K562 (cell line): ENCODE measurements around the gene CD151. TPM values are rescaled to one million over a fixed set of nuclear protein-coding genes. Genes with fewer than 3 reads are reported as not detected.
A peak's percentile ranks its signal among the peaks of the same experiment; 100 is the strongest.

Experiments
- ATAC-seq: fragments of 200-7000 bp; cut with Tn5 transposase; 3 replicates; pipeline ENCODE4 v1.9.1; 2020; ENCODE audit warnings: moderate library complexity
- BruUV-seq: library from RNA; stranded (reverse); fragments of 400-500 nt; replicated peaks from 2 replicates; lab custom pipeline; 2021; lab: Mats Ljungman, UMichigan
- CTCF ChIA-PET: fragments of 300-600 bp; formaldehyde crosslinking; extraction: SDS; loops from one replicate; lab custom pipeline; 2021; ENCODE audit warnings: low intra/inter-chr PET ratio; lab: Yijun Ruan, JAX
- POLR2A ChIA-PET: fragments of 300-600, 350-650 bp; sonication (Branson Sonifier 250); formaldehyde crosslinking; extraction: SDS; loops from one replicate; lab custom pipeline; 2021; ENCODE audit warnings: antibody characterized with exemption, inconsistent platforms; lab: Yijun Ruan, JAX
- DNase-seq, 4 experiments: peaks; one replicate each; pipeline versions ENCODE4 v3.0.0 to v3.0.0-alpha.2; 2011 to 2018; ENCODE audit warnings: low spot score in 3 of 4, mixed read lengths in 3 of 4; ENCODE audit errors: extremely low read depth in 1 of 4
- FAIRE-seq: peaks from 2 replicates; lab custom pipeline; 2011; peaks lifted over from hg19 to GRCh38; lab: Jason Lieb, UNC
- H2AFZ ChIP-seq: 2 replicates; pipeline ENCODE4 v1.6.0; 2011; ENCODE audit warnings: low read depth, low read length, control low read depth, inconsistent platforms
- H3K27ac ChIP-seq: fragments of 200-600 bp; 3 replicates; pipeline ENCODE4 v1.8.0; 2011; ENCODE audit warnings: low read depth, mild to moderate bottlenecking, control low read depth, inconsistent platforms, low read length, moderate library complexity, mixed read lengths; ENCODE audit errors: extremely low read depth
- H3K27me3 ChIP-seq, 2 experiments: fragments of 300-600 bp in 1 of 2; 2 replicates in 1 of 2; 3 replicates in 1 of 2; pipeline versions ENCODE4 v1.6.0 to v1.8.0; 2011; ENCODE audit warnings: inconsistent platforms in 2 of 2, low read length in 2 of 2, mild to moderate bottlenecking in 1 of 2, mixed read lengths in 1 of 2, moderate library complexity in 1 of 2; ENCODE audit not compliant: control insufficient read depth in 2 of 2, insufficient read depth in 2 of 2
- H3K36me3 ChIP-seq: fragments of 300-600 bp; 3 replicates; pipeline ENCODE4 v1.8.0; 2011; ENCODE audit warnings: mild to moderate bottlenecking, low read length, inconsistent platforms; ENCODE audit not compliant: control insufficient read depth, insufficient read depth
- H3K4me1 ChIP-seq, 2 experiments: fragments of 200-600 bp in 1 of 2; replicated peaks in 1 of 2; 2 replicates in 1 of 2; 3 replicates in 1 of 2; pipeline versions ENCODE4 v1.5.1 to v1.8.0; 2011; ENCODE audit warnings: inconsistent platforms in 2 of 2, low read length in 2 of 2, mild to moderate bottlenecking in 1 of 2, mixed read lengths in 1 of 2, moderate library complexity in 1 of 2; ENCODE audit not compliant: control insufficient read depth in 2 of 2, insufficient read depth in 2 of 2
- H3K4me2 ChIP-seq: 2 replicates; pipeline ENCODE4 v1.6.1; 2011; ENCODE audit warnings: low read length, control low read depth, inconsistent platforms, mixed read lengths; ENCODE audit not compliant: insufficient read depth
- H3K4me3 ChIP-seq: fragments of 200-600 bp; sonication (generic), shearing (Covaris generic); 2 replicates; pipeline ENCODE4 v1.5.1; 2016; ENCODE audit warnings: control low read depth, inconsistent platforms
- H3K79me2 ChIP-seq: fragments of 200-600 bp; 3 replicates; pipeline ENCODE4 v1.8.0; 2011; ENCODE audit warnings: low read length, inconsistent platforms; ENCODE audit not compliant: control insufficient read depth, insufficient read depth
- H3K9ac ChIP-seq, 2 experiments: 2 replicates each; pipeline versions ENCODE4 v1.6.0 to v1.6.1; 2011; ENCODE audit warnings: low read depth in 2 of 2, low read length in 2 of 2, control low read depth in 1 of 2, inconsistent platforms in 1 of 2, mild to moderate bottlenecking in 1 of 2, mixed read lengths in 1 of 2; ENCODE audit not compliant: insufficient read depth in 1 of 2
- H3K9me1 ChIP-seq: one replicate; pipeline ENCODE4 v1.6.0; 2011; ENCODE audit warnings: inconsistent platforms, mild to moderate bottlenecking, low read length, moderate library complexity; ENCODE audit not compliant: control insufficient read depth, insufficient read depth
- H3K9me3 ChIP-seq: replicated peaks from 2 replicates; pipeline ENCODE4 v1.5.1; 2011; ENCODE audit warnings: low read depth, low read length, inconsistent platforms; ENCODE audit not compliant: control insufficient read depth, insufficient read depth
- H4K20me1 ChIP-seq: replicated peaks from 2 replicates; pipeline ENCODE4 v1.6.1; 2011; ENCODE audit warnings: low read length, inconsistent platforms, mixed read lengths; ENCODE audit not compliant: control insufficient read depth, insufficient read depth
- GABPB1 ChIP-seq: sonication (generic); formaldehyde crosslinking; IDR thresholded peaks from 2 replicates; pipeline ENCODE4 v1.8.0; 2022; ENCODE audit warnings: mild to moderate bottlenecking, missing genetic modification reagents
- GTF2A2 ChIP-seq: IDR thresholded peaks from 2 replicates; pipeline ENCODE4 v1.6.1; 2016; ENCODE audit warnings: mild to moderate bottlenecking, missing genetic modification characterization, missing compliant biosample characterization
- PHF20 ChIP-seq: fragments of 450-650 bp; IDR thresholded peaks from 2 replicates; pipeline ENCODE4 v1.6.1; 2018; ENCODE audit not compliant: partially characterized antibody
- SAP30 ChIP-seq: fragments of 200-600 bp; sonication (generic); IDR thresholded peaks from 2 replicates; pipeline ENCODE4 v1.6.1; 2012; ENCODE audit warnings: borderline replicate concordance, low read depth, mild to moderate bottlenecking, moderate library complexity, low read length, control low read depth, inconsistent platforms; ENCODE audit not compliant: insufficient read depth, poor library complexity, severe bottlenecking
- SIN3A ChIP-seq, 2 experiments: fragments of 150-350 bp in 1 of 2; IDR thresholded peaks; 2 replicates each; pipeline ENCODE4 v1.6.1; 2011 to 2016; ENCODE audit warnings: borderline replicate concordance in 2 of 2, low read depth in 2 of 2, low read length in 2 of 2, mild to moderate bottlenecking in 2 of 2, moderate library complexity in 2 of 2; ENCODE audit not compliant: control insufficient read depth in 1 of 2
- TFAP4 ChIP-seq: sonication (generic); formaldehyde crosslinking; IDR thresholded peaks from 2 replicates; pipeline ENCODE4 v1.8.0; 2022; ENCODE audit warnings: missing genetic modification reagents, mild to moderate bottlenecking, moderate library complexity, borderline replicate concordance
- THAP12 ChIP-seq: fragments of 250-450 bp; sonication (Bioruptor Pico); IDR thresholded peaks from 2 replicates; pipeline ENCODE4 v1.9.0; 2021; ENCODE audit warnings: mild to moderate bottlenecking, inconsistent platforms
- UBTF ChIP-seq, 2 experiments: IDR thresholded peaks; 2 replicates each; pipeline ENCODE4 v1.6.1; 2012; ENCODE audit warnings: improper control_type of control experiment in 2 of 2, low read depth in 2 of 2, low read length in 2 of 2, borderline replicate concordance in 1 of 2
- ZNF174 ChIP-seq: fragments of 250-450 bp; sonication (Bioruptor Pico); IDR thresholded peaks from 2 replicates; pipeline ENCODE4 v1.4.0; 2020; ENCODE audit warnings: mild to moderate bottlenecking
- ZNF232 ChIP-seq: sonication (generic); formaldehyde crosslinking; IDR thresholded peaks from 2 replicates; pipeline ENCODE4 v1.8.0; 2022; ENCODE audit warnings: mild to moderate bottlenecking, missing genetic modification reagents
- ZNF655 ChIP-seq: fragments of 250-450 bp; sonication (Bioruptor Pico); IDR thresholded peaks from 2 replicates; pipeline ENCODE4 v1.5.0; 2021
- WGBS: fragments of 100-300 bp; shearing (Covaris generic); methylation state at CpG from one replicate; pipeline ENCODE4 v1.1.6; 2016; ENCODE audit warnings: low coverage, mixed read lengths; ENCODE audit not compliant: insufficient coverage; ENCODE audit errors: missing lambda C conversion rate; 5-methylcytosine and 5-hydroxymethylcytosine counted together
- in situ Hi-C: fragments of 300-500 bp; cut with MboI; formaldehyde crosslinking; loops from 4 replicates; pipeline ENCODE4 v1.15.0; 2018; ENCODE audit warnings: inconsistent platforms, mixed read lengths
- intact Hi-C: fragments of 100-400 bp; cut with micrococcal nuclease; formaldehyde crosslinking; loops from 2 replicates; pipeline ENCODE4 v1.14.2; 2022
- polyA plus RNA-seq, 8 experiments: library from polyadenylated mRNA; depleted of rRNA in 4 of 8; stranded (reverse) in 5 of 8; unstranded in 3 of 8; fragments of >200 nt; fragmentation: Nextera tagmentation in 2 of 8; fragmentation: Illumina TruSeq in 1 of 8; extraction: Ambion mirVana in 2 of 8; extraction: Trizol in 1 of 8; gene quantifications; 2 replicates each; pipeline versions ENCODE4 v1.2.1 to v1.2.3, GENCODE V29; 2011 to 2014; ENCODE audit warnings: inconsistent platforms in 1 of 8, missing spikeins in 1 of 8
- total RNA-seq, 7 experiments: library from RNA; depleted of rRNA in 6 of 7; stranded (reverse); fragments of >200 nt in 6 of 7; fragmentation: Illumina TruSeq in 2 of 7; extraction: Trizol in 2 of 7; gene quantifications; 2 replicates each; pipeline versions ENCODE4 v1.2.1 to v1.2.3, GENCODE V29; 2011 to 2021; ENCODE audit warnings: low replicate concordance in 1 of 7

Gene CD151
- total and polyA plus RNA-seq, 9 of the 15 experiments (the other 6 are each of a cell fraction or from before 2014, with no cell fraction given), result 2.3 to 187 (median 140) TPM

- TF ChIP-seq UBTF (IDR thresholded peaks at IDR 0.05; ENCODE audit: borderline replicate concordance in 1 of 2, low read depth in 2 of 2, low read length in 2 of 2) (peak in 1 of 2 experiments; percentile 35; a peak in 1 of 4 replicates), SAP30 (peak; percentile 48), GABPB1 (CRISPR knock-in tag) (peak; percentile 35; the same call in 1 of the 2 replicates), TFAP4 (peak; percentile 31; the same call in 1 of the 2 replicates)
Observed at GRCh38 chr11:841981-842369, 9.2 kb downstream of the CD151 start (continued).

GRCh38 chr11:842370-843002, 9.7 kb downstream of the CD151 start, which contains the start of the genes POLR2L and TSPAN4:
Gene POLR2L (minus strand): TSS chr11:842529. CDS start chr11:842508, 21 bp downstream.
Gene TSPAN4 (plus strand): TSS chr11:842852. CDS start chr11:850305, 7,453 bp downstream.
- no peaks in the 10 kb centered on the region for H3K27me3 ChIP-seq
- no peaks in the 10 kb centered on the region for H3K9me3 ChIP-seq
- H3K9ac ChIP-seq, result peak within 1 kb of the TSS; percentile 91 to 93
- peak within 1 kb of the TSS; percentile 98 for H3K27ac ChIP-seq
- H3K4me1 ChIP-seq, result peaks cover 32 to 83% of the 10 kb centered on the region in 2 experiments
- H3K4me3 ChIP-seq, result peak within 1 kb of the TSS; percentile 98
- H3K9me1 ChIP-seq, result peaks cover 4% of the 10 kb centered on the region
- no TSS peak for BruUV-seq
- peak; percentile 87 for FAIRE-seq
- H3K4me2 ChIP-seq, result peak within 1 kb of the TSS; percentile 80
- in situ Hi-C loops (no loop called here), intact Hi-C loops (loop anchor here (2.0 to 10.0 kb wide), 2 partner anchors 34 to 72 kb away; partner anchors contain the start of genes CHID1 and RPLP2)
- CTCF ChIA-PET, result no interaction called here
- ATAC-seq, result peak; percentile 68
- H3K36me3 ChIP-seq, result peaks cover 39% of the 10 kb centered on the region; the same call in 2 of the 3 replicates
- no peaks in the 10 kb centered on the region; the same call in 1 of the 2 replicates for H4K20me1 ChIP-seq
- DNase-seq, result peak; percentile 86 to 95 (median 91)
- WGBS, result under 1% methylated on average over 32 of the region's 87 CpGs
- POLR2A ChIA-PET, result interaction anchor here (0.6 to 5.2 kb wide), 12 partner anchors 9 to 141 kb away, joined by 3 to 36 read pairs (median 4); partner anchors contain the start of gene PNPLA2
- peaks cover 53% of the 10 kb centered on the region for H3K79me2 ChIP-seq
- peak within 1 kb of the TSS; percentile 97 for H2AFZ ChIP-seq
- peak; percentile 52; the same call in 1 of the 2 replicates for TF ChIP-seq GTF2A2 (tag)
- TF ChIP-seq PHF20, result no peak
- no peak for TF ChIP-seq ZNF174 (CRISPR knock-in tag)
- TF ChIP-seq THAP12 (CRISPR knock-in tag), result peak; percentile 48; the same call in 1 of the 2 replicates
- no peak for TF ChIP-seq ZNF232 (CRISPR knock-in tag)
- TF ChIP-seq SIN3A (IDR thresholded peaks at IDR 0.05; ENCODE audit: borderline replicate concordance in 2 of 2, control insufficient read depth in 1 of 2, low read depth in 2 of 2, low read length in 2 of 2), result peak; percentile 91 to 99; a peak in 3 of 4 replicates
- 0 out of 2 replicates have a peak, but pooled peaks have one; percentile 69 for TF ChIP-seq ZNF655
